Large intestine (tissue), 3 donors: ENCODE data around the gene SETBP1. TPM values are rescaled to one million over a fixed set of nuclear protein-coding genes. Genes with fewer than 3 reads are reported as not detected.

Experiments used
- DNase-seq, 2 donors: peaks; one replicate each; pipeline versions ENCODE4 v3.0.0 to v3.0.0-alpha.2; 2013
- H3K27ac ChIP-seq: one replicate; pipeline ENCODE4 v1.5.1; 2013; ENCODE audit warnings: low read length
- H3K27me3 ChIP-seq: 2 replicates; pipeline ENCODE4 v1.6.1; 2013; ENCODE audit warnings: low read length; ENCODE audit not compliant: control insufficient read depth, insufficient read depth
- H3K36me3 ChIP-seq: 2 replicates; pipeline ENCODE4 v1.6.1; 2013; ENCODE audit warnings: low read length; ENCODE audit not compliant: control insufficient read depth, insufficient read depth
- H3K4me1 ChIP-seq: one replicate; pipeline ENCODE4 v1.6.1; 2013; ENCODE audit warnings: low read length; ENCODE audit not compliant: control insufficient read depth, insufficient read depth
- H3K4me3 ChIP-seq: one replicate; pipeline ENCODE4 v1.5.1; 2013; ENCODE audit warnings: low read length
- H3K9me3 ChIP-seq: one replicate; pipeline ENCODE4 v1.6.1; 2013; ENCODE audit warnings: mild to moderate bottlenecking, low read depth, low read length, moderate library complexity; ENCODE audit not compliant: control insufficient read depth
- WGBS: methylation state at CpG from one replicate; pipeline ENCODE4 v1.1.5; 2013; ENCODE audit warnings: low lambda C conversion rate; ENCODE audit not compliant: insufficient coverage; 5-methylcytosine and 5-hydroxymethylcytosine counted together
- polyA plus RNA-seq: library from polyadenylated mRNA; unstranded; fragments of 120-200 nt; gene quantifications from one replicate; pipeline ENCODE4 v1.2.1, GENCODE V29; 2013

SETBP1 gene
- polyA plus RNA-seq, 1 donor: 6.7 TPM

DNA sequence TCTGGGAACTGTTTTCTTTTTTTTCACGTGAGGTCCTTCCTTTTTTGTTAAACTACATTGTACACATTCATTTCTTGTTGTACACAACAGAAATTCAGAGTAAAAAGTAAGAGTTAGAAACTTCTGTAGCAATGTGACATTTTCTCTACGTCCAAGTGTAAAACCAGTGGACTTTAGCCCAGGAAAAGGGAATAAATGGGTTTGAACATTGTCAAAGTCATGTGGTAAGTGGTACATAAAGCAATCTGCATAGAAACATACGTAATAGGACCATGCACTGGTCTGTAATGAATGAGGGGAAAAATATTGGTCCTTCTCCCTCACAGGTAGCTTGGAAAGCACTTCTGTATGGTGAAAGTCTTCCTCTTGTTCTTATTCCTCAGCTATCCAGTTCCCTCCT, 421.4 kb downstream of the SETBP1 start:
- peaks cover 12% of the 10 kb centered on the region for H3K4me1 ChIP-seq
- H3K27ac ChIP-seq: peak overlapping the region; percentile 58
- 33% methylated on average over 2 of the region's 3 CpGs for WGBS
- H3K27me3 ChIP-seq: no peaks in the 10 kb centered on the region
- no peak overlapping the region for H3K4me3 ChIP-seq
- no peaks in the 10 kb centered on the region for H3K36me3 ChIP-seq
- DNase-seq: peak; percentile 76 to 85
- H3K9me3 ChIP-seq: no peaks in the 10 kb centered on the region

DNA sequence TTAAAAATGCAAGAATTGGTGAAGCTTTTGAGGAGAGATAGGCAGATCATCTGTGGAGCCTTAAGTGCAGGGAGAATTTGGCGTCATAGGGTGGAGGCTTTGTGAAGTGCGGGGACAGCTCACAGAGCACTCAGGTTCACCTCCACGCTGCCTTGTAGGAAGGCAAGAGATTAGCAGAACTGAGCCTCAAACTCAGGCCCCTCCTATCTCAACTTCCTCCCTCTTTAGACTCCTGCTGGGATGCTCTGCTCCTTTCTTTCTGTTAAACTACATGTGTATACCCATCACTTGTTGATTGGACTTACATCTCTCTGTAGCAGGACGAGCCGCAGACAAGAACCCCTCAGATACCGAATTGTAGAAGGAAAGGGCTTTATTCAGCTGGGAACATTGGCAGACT, 422.2 kb downstream of the SETBP1 start:
- H3K4me3 ChIP-seq: no peak overlapping the region
- WGBS: no CpG with 5 or more reads among the region's 6 CpGs
- H3K36me3 ChIP-seq: no peaks in the 10 kb centered on the region
- no peaks in the 10 kb centered on the region for H3K9me3 ChIP-seq
- DNase-seq: no peak
- H3K27me3 ChIP-seq: no peaks in the 10 kb centered on the region
- peaks cover 12% of the 10 kb centered on the region for H3K4me1 ChIP-seq
- no peak overlapping the region for H3K27ac ChIP-seq

DNA sequence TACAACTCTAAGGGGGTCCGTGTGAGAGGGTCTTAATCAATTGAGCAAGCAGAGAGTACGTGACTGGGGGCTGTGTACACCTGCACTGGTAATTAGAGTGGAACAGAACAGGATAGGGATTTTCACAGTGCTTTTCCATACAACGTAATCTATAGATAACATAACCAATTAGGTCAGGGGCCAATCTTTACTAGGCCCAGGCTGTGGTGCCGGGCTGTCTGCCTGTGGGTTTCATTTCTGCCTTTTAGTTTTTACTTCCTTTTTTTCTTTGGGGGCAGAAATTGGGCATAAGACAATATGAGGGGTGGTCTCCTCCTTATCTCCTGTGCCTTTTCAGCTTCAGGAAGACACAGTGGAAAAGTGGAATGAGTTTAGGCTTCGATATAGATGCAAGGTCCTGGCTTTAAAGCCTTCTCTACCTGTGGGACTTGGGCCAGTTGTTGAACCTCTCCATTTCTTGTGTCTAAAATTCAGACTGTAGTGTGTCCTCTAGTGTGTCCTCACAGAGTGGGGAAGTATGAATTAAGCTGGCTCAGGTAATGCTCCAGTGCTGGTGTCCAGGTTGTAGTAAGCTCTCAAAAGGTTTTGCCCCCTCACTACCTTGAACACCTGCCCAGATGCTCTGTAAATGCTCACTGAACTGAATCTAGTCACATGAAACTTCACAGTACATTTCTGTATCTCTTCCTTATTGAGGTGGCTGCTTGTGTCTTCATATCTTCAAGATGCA, 422.8 kb downstream of the SETBP1 start:
- no peak overlapping the region for H3K4me3 ChIP-seq
- H3K4me1 ChIP-seq: peaks cover 12% of the 10 kb centered on the region
- peak overlapping the region; percentile 42 for H3K27ac ChIP-seq
- WGBS: no CpG with 5 or more reads among the region's 5 CpGs
- H3K36me3 ChIP-seq: no peaks in the 10 kb centered on the region
- no peaks in the 10 kb centered on the region for H3K27me3 ChIP-seq
- no peaks in the 10 kb centered on the region for H3K9me3 ChIP-seq
- peak; percentile 12 to 50 for DNase-seq

DNA sequence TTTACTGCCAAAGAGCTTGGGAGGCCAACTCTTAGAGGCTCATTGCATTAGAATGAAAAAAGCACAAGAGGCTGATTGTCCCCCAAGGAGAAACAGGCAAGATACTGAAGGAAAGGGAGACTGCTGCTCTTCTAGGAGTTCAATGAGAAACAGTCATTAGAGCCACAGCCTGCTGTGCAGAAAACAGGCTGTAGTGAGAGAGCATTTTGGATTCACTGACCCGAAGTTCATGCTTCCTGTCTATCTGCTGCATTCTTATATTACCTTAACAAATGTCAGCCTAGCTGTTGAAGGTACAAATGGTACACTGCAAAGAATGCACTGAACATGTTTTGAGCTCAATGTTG, 423.3 kb downstream of the SETBP1 start:
- H3K4me3 ChIP-seq: no peak overlapping the region
- no peaks in the 10 kb centered on the region for H3K9me3 ChIP-seq
- no peaks in the 10 kb centered on the region for H3K27me3 ChIP-seq
- no peak overlapping the region for H3K27ac ChIP-seq
- H3K36me3 ChIP-seq: no peaks in the 10 kb centered on the region
- H3K4me1 ChIP-seq: peaks cover 12% of the 10 kb centered on the region
- DNase-seq: no peak
- WGBS: no CpG with 5 or more reads among the region's 1 CpG

- Histone ChIP-seq H3K4me3 (no peak overlapping the region), H3K36me3 (no peaks in the 10 kb centered on the region), H3K27me3 (no peaks in the 10 kb centered on the region), H3K4me1 (peaks cover 9% of the 10 kb centered on the region), H3K9me3 (no peaks in the 10 kb centered on the region), H3K27ac (no peak overlapping the region)
- WGBS: no CpG with 5 or more reads among the region's 2 CpGs
- DNase-seq: no peak
Measured at GRCh38 chr18:45106331-45106774, 425.7 kb downstream of the SETBP1 start.

GRCh38 chr18:45107425-45107824, 426.7 kb downstream of the SETBP1 start:
- no peaks in the 10 kb centered on the region for H3K9me3 ChIP-seq
- H3K4me3 ChIP-seq: no peak overlapping the region
- H3K27me3 ChIP-seq: no peaks in the 10 kb centered on the region
- no CpG with 5 or more reads among the region's 1 CpG for WGBS
- H3K4me1 ChIP-seq: peaks cover 6% of the 10 kb centered on the region
- H3K27ac ChIP-seq: no peak overlapping the region
- no peak for DNase-seq
- H3K36me3 ChIP-seq: no peaks in the 10 kb centered on the region

DNA sequence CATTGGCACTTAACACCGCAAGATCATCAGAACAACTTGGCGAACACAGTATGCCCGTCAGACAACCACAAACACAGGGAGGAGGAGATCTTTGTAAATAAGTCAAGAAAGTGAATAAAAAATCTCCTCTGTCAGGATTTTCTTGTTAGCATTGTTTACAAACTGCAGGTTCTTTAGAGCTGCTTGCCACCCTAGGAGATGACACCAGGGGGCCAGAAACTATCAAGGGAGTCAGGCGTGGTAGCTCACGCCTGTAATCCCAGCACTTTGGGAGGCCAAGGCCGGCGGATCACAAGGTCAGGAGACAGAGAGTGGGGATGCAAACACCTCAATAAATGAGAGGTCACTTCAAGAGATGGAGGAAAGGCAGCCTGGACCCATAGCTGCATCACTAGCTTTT, 428.1 kb downstream of the SETBP1 start:
- Histone ChIP-seq H3K9me3 (no peaks in the 10 kb centered on the region), H3K4me1 (peaks cover 6% of the 10 kb centered on the region), H3K36me3 (no peaks in the 10 kb centered on the region), H3K27ac (no peak overlapping the region), H3K27me3 (no peaks in the 10 kb centered on the region), H3K4me3 (no peak overlapping the region)
- no peak for DNase-seq
- WGBS: no CpG with 5 or more reads among the region's 7 CpGs

DNA sequence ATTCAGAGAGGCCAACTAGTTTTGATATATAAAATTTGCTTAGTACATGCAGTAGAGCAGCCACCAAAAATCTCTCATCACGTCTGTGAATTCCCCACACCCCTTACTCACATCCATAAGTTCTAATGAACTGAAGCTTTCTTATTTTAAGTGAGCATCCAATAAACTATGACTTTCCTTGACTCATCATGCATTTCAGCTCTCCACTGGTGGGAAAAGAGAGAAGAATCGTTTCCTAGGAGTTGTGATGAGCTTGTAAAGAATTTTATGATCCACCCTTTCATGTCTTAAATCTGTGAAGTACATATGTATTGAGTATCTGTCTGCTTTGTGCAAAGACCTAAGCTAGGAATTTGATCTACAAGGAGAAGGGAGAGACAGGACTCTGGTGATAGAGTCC, 428.6 kb downstream of the SETBP1 start:
- Histone ChIP-seq H3K27me3 (no peaks in the 10 kb centered on the region), H3K4me1 (peaks cover 1% of the 10 kb centered on the region), H3K4me3 (no peak overlapping the region), H3K36me3 (no peaks in the 10 kb centered on the region), H3K27ac (no peak overlapping the region), H3K9me3 (no peaks in the 10 kb centered on the region)
- 80% methylated on average over 1 of the region's 2 CpGs for WGBS
- no peak for DNase-seq

DNA sequence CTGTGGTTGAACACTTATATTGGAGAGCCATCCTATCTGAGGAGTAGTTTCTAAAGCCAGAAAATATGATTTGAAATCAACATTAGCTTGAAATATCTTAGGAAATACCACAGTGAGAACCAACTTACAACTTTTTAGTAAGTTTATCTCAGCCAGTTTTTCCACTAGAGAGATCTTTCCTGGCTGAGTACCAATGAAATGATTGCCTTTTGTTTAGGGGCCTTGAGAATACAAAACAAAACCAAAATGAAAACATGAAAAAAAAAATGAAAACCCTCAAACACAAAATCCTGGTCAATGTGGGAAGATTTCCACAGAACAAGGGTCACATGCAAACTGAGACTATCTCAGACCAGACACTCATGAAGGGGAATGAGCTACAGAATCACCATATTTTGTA, 429.0 kb downstream of the SETBP1 start:
- no peaks in the 10 kb centered on the region for H3K36me3 ChIP-seq
- no peak overlapping the region for H3K4me3 ChIP-seq
- no peak overlapping the region for H3K27ac ChIP-seq
- H3K27me3 ChIP-seq: no peaks in the 10 kb centered on the region
- H3K9me3 ChIP-seq: no peaks in the 10 kb centered on the region
- H3K4me1 ChIP-seq: no peaks in the 10 kb centered on the region
- DNase-seq: no peak

DNA sequence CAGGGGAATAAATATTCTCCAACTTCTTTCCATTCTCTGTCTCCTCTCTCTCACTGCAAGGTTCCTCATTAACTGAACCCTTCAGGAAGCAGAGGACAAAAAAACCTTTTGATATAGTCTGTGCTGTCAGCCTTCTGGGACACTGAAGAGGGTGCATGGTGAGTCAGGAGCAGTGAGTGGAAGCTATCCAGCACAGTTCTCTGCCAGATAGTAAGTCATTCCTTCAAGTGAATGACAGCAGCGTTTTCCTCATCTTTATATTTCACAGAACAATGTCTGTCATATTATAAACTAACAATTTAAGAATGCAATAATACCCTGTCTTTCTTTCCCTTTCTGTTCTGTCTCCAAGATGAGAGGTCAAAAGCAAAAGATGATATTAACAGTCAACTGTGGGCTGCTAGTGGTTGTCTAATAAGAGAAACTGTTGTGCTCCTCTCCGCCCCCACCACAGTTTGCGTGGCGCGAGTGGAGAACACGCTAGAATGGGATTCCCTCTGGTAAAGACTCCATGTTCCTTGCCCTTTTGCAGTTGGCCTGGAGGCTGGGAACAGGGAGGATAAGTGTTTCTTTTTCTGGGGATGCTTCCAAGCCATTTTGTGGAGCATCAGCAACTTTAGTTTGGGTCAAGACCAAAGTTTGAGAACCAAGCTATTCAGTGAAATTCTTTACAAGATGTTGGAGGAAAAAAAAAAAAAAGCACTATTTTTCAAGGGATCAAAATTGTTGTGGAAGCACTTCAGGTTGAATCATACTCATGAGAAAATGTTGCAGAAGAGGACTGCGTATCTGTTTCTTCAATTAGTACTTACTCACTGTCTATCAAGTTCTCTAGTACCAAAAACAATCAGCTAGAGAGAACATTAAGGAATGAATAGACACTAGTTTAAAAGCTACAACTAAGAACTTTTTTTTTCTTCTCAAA, 430.2 kb downstream of the SETBP1 start:
- no peak for DNase-seq
- no peaks in the 10 kb centered on the region for H3K4me1 ChIP-seq
- H3K4me3 ChIP-seq: no peak overlapping the region
- no peaks in the 10 kb centered on the region for H3K36me3 ChIP-seq
- H3K27ac ChIP-seq: no peak overlapping the region
- H3K9me3 ChIP-seq: no peaks in the 10 kb centered on the region
- H3K27me3 ChIP-seq: no peaks in the 10 kb centered on the region
- 94% methylated on average over 2 of the region's 7 CpGs for WGBS
